Measurements from ENCODE around the gene TRPM3. TPM values are rescaled to one million over a fixed set of nuclear protein-coding genes. Genes with fewer than 3 reads are reported as not detected.
A peak's percentile ranks its signal among the peaks of the same experiment; 100 is the strongest.

Gene TRPM3
- polyA plus RNA-seq, 3 donors, result not detected

GRCh38 chr9:70865471-70865870 lies 255.9 kb downstream of the TRPM3 start:
- no peak overlapping the region for H3K4me2 ChIP-seq (replicated peaks; ENCODE audit: extremely low read depth, low read length, poor library complexity, severe bottlenecking)
- H2AFZ ChIP-seq (ENCODE audit: insufficient read depth, low read depth, low read length, poor library complexity, severe bottlenecking), result no peak overlapping the region
- no peaks in the 10 kb centered on the region for H3K9me3 ChIP-seq (replicated peaks in 1 of 2; ENCODE audit: control insufficient read depth in 1 of 2, insufficient read depth in 1 of 2, low read length in 2 of 2)
- H3K36me3 Mint-ChIP-seq, result no peaks in the 10 kb centered on the region
- peaks cover 0 to 4% (median 1%) of the 10 kb centered on the region in 7 donors for H3K9me3 Mint-ChIP-seq
- peak in 2 of 3 donors; percentile 2 to 4 for DNase-seq
- no peaks in the 10 kb centered on the region for H3K79me2 ChIP-seq (ENCODE audit: insufficient read depth, low read length)
- no peak overlapping the region for H3K4me3 ChIP-seq (replicated peaks in 1 of 3; ENCODE audit: low read depth in 2 of 3, low read length in 3 of 3)
- H3K4me3 Mint-ChIP-seq, result no peak overlapping the region
- H3K36me3 ChIP-seq (replicated peaks in 1 of 2; ENCODE audit: control insufficient read depth in 1 of 2, insufficient read depth in 2 of 2, low read length in 2 of 2), result no peaks in the 10 kb centered on the region
- 21% methylated on average over 2 of the region's 2 CpGs for WGBS (ENCODE audit: insufficient coverage)
- H3K4me1 Mint-ChIP-seq, result no peaks in the 10 kb centered on the region
- no peaks in the 10 kb centered on the region for H3K27me3 ChIP-seq (ENCODE audit: control insufficient read depth in 2 of 2, insufficient read depth in 2 of 2, low read length in 2 of 2)
- intact Hi-C loops (cut with micrococcal nuclease), result no loop called here
- no peaks in the 10 kb centered on the region for H3K4me1 ChIP-seq (ENCODE audit: control insufficient read depth in 1 of 2, insufficient read depth in 2 of 2, low read length in 2 of 2)
- no peak overlapping the region for H3K27ac ChIP-seq (ENCODE audit: low read depth in 1 of 2, low read length in 2 of 2)
- H3K27ac Mint-ChIP-seq, result no peak overlapping the region
- H3K27me3 Mint-ChIP-seq (ENCODE audit: low read depth in 3 of 3), result peaks cover 0 to 1% (median 0%) of the 10 kb centered on the region in 3 donors
- TF ChIP-seq, protein P1, sequence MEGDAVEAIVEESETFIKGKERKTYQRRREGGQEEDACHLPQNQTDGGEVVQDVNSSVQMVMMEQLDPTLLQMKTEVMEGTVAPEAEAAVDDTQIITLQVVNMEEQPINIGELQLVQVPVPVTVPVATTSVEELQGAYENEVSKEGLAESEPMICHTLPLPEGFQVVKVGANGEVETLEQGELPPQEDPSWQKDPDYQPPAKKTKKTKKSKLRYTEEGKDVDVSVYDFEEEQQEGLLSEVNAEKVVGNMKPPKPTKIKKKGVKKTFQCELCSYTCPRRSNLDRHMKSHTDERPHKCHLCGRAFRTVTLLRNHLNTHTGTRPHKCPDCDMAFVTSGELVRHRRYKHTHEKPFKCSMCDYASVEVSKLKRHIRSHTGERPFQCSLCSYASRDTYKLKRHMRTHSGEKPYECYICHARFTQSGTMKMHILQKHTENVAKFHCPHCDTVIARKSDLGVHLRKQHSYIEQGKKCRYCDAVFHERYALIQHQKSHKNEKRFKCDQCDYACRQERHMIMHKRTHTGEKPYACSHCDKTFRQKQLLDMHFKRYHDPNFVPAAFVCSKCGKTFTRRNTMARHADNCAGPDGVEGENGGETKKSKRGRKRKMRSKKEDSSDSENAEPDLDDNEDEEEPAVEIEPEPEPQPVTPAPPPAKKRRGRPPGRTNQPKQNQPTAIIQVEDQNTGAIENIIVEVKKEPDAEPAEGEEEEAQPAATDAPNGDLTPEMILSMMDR (IDR thresholded peaks at IDR 0.05), result no peak
- H3K9ac ChIP-seq (ENCODE audit: insufficient read depth, low read length, poor library complexity, severe bottlenecking), result no peak overlapping the region
- H4K20me1 ChIP-seq (ENCODE audit: insufficient read depth, low read length), result no peaks in the 10 kb centered on the region

DNA sequence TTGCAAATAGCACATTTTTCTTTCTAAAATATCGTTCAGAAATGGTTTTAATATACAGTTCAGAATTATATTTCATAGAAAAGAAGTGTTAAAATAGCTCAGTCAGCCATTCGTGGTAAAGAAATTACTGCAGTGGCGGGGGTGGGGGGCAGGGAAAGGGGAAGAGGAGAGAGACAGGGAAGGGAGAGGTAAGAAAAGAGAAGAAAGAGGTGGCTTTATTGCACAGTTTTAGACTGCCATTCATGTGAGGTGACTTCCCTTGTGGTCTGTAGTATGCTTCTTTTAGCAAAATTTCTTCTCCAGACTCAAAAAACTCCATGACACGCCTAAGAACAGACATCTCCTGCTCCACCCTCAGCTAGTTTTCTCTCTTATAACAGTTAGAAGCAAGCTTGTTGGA lies 259.6 kb downstream of the TRPM3 start:
- H3K4me1 Mint-ChIP-seq, result no peaks in the 10 kb centered on the region
- peaks cover 0 to 1% (median 0%) of the 10 kb centered on the region in 3 donors for H3K27me3 Mint-ChIP-seq (ENCODE audit: low read depth in 3 of 3)
- Histone ChIP-seq H3K36me3 (replicated peaks in 1 of 2; ENCODE audit: control insufficient read depth in 1 of 2, insufficient read depth in 2 of 2, low read length in 2 of 2) (no peaks in the 10 kb centered on the region), H4K20me1 (ENCODE audit: insufficient read depth, low read length) (no peaks in the 10 kb centered on the region), H3K79me2 (ENCODE audit: insufficient read depth, low read length) (no peaks in the 10 kb centered on the region), H3K4me1 (ENCODE audit: control insufficient read depth in 1 of 2, insufficient read depth in 2 of 2, low read length in 2 of 2) (no peaks in the 10 kb centered on the region), H3K9ac (ENCODE audit: insufficient read depth, low read length, poor library complexity, severe bottlenecking) (no peak overlapping the region), H3K27me3 (ENCODE audit: control insufficient read depth in 2 of 2, insufficient read depth in 2 of 2, low read length in 2 of 2) (no peaks in the 10 kb centered on the region), H3K4me3 (replicated peaks in 1 of 3; ENCODE audit: low read depth in 2 of 3, low read length in 3 of 3) (no peak overlapping the region), H3K27ac (ENCODE audit: low read depth in 1 of 2, low read length in 2 of 2) (no peak overlapping the region), H3K9me3 (replicated peaks in 1 of 2; ENCODE audit: control insufficient read depth in 1 of 2, insufficient read depth in 1 of 2, low read length in 2 of 2) (no peaks in the 10 kb centered on the region), H2AFZ (ENCODE audit: insufficient read depth, low read depth, low read length, poor library complexity, severe bottlenecking) (no peak overlapping the region), H3K4me2 (replicated peaks; ENCODE audit: extremely low read depth, low read length, poor library complexity, severe bottlenecking) (no peak overlapping the region)
- H3K36me3 Mint-ChIP-seq, result no peaks in the 10 kb centered on the region
- no peak overlapping the region for H3K4me3 Mint-ChIP-seq
- intact Hi-C loops (cut with micrococcal nuclease), result no loop called here
- 6% methylated on average over 2 of the region's 4 CpGs for WGBS (ENCODE audit: insufficient coverage)
- H3K9me3 Mint-ChIP-seq, result no peaks in the 10 kb centered on the region
- H3K27ac Mint-ChIP-seq, result no peak overlapping the region
- DNase-seq, result no peak
- TF ChIP-seq, protein P1 (IDR thresholded peaks at IDR 0.05), result no peak

All from CD14-positive monocyte (primary cell).